Panc1 (cell line): ENCODE measurements around the gene HECA.

ENCODE experiments used
- POLR2AphosphoS5 ChIP-seq: IDR thresholded peaks from 2 replicates; pipeline ENCODE4 v1.6.1; 2012; ENCODE audit warnings: mild to moderate bottlenecking, low read depth, low read length, moderate library complexity
- TF ChIP-seq, protein P1 (sequence below): fragments of 450-650 bp; IDR thresholded peaks from 2 replicates; pipeline ENCODE4 v1.5.1; 2017; ENCODE audit warnings: mild to moderate bottlenecking
- TF ChIP-seq, protein P2 (sequence below), 2 experiments: IDR thresholded peaks; 2 replicates each; pipeline ENCODE4 v1.6.1; 2011 to 2012; ENCODE audit warnings: low read depth in 2 of 2, control low read depth in 1 of 2, low read length in 1 of 2, mild to moderate bottlenecking in 1 of 2, moderate library complexity in 1 of 2; ENCODE audit not compliant: insufficient read depth in 1 of 2

DNA sequence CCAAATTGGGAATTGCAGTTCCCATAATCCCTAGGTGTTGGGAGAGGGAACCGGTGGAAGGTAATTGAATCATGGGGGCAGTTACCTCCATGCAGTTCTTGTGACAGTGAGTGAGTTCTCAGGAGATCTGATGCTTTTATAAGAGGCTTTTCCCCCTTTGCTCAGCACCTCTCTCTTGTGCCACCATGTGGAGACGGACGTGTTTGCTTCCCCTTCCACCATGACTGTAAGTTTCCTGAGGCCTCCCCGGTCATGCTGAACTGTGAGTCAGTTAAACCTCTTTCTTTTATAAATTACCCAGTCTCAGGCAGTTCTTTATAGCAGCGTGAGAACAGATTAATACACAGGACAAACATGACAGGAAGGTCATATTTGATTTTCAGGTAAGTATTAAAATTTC lies 25.3 kb upstream of the HECA start:
- TF ChIP-seq, protein P1, sequence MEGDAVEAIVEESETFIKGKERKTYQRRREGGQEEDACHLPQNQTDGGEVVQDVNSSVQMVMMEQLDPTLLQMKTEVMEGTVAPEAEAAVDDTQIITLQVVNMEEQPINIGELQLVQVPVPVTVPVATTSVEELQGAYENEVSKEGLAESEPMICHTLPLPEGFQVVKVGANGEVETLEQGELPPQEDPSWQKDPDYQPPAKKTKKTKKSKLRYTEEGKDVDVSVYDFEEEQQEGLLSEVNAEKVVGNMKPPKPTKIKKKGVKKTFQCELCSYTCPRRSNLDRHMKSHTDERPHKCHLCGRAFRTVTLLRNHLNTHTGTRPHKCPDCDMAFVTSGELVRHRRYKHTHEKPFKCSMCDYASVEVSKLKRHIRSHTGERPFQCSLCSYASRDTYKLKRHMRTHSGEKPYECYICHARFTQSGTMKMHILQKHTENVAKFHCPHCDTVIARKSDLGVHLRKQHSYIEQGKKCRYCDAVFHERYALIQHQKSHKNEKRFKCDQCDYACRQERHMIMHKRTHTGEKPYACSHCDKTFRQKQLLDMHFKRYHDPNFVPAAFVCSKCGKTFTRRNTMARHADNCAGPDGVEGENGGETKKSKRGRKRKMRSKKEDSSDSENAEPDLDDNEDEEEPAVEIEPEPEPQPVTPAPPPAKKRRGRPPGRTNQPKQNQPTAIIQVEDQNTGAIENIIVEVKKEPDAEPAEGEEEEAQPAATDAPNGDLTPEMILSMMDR, result peak; percentile 71
- no peak for TF ChIP-seq POLR2AphosphoS5
- TF ChIP-seq, protein P2, sequence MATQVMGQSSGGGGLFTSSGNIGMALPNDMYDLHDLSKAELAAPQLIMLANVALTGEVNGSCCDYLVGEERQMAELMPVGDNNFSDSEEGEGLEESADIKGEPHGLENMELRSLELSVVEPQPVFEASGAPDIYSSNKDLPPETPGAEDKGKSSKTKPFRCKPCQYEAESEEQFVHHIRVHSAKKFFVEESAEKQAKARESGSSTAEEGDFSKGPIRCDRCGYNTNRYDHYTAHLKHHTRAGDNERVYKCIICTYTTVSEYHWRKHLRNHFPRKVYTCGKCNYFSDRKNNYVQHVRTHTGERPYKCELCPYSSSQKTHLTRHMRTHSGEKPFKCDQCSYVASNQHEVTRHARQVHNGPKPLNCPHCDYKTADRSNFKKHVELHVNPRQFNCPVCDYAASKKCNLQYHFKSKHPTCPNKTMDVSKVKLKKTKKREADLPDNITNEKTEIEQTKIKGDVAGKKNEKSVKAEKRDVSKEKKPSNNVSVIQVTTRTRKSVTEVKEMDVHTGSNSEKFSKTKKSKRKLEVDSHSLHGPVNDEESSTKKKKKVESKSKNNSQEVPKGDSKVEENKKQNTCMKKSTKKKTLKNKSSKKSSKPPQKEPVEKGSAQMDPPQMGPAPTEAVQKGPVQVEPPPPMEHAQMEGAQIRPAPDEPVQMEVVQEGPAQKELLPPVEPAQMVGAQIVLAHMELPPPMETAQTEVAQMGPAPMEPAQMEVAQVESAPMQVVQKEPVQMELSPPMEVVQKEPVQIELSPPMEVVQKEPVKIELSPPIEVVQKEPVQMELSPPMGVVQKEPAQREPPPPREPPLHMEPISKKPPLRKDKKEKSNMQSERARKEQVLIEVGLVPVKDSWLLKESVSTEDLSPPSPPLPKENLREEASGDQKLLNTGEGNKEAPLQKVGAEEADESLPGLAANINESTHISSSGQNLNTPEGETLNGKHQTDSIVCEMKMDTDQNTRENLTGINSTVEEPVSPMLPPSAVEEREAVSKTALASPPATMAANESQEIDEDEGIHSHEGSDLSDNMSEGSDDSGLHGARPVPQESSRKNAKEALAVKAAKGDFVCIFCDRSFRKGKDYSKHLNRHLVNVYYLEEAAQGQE (IDR thresholded peaks at IDR 0.05; ENCODE audit: insufficient read depth in 1 of 2, low read depth in 2 of 2, low read length in 1 of 2), result no peak
